Hepatocyte (in vitro differentiated cells): ENCODE results near the gene MRRF.

Experiments used
- CTCF ChIP-seq: fragments of 200-600 bp; sonication (generic); IDR thresholded peaks from 2 replicates; pipeline ENCODE4 v1.5.1; 2016; ENCODE audit warnings: antibody characterized with exemption, mild to moderate bottlenecking; ENCODE audit not compliant: poor library complexity
- EZH2phosphoT487 ChIP-seq: fragments of 200-600 bp; sonication (generic); IDR thresholded peaks from one replicate; pipeline ENCODE4 v1.6.1; 2018; ENCODE audit warnings: antibody characterized with exemption, mild to moderate bottlenecking, low read depth, moderate library complexity; ENCODE audit not compliant: unreplicated experiment, severe bottlenecking

GRCh38 chr9:122286764-122287163 lies 22.1 kb downstream of the MRRF start:
- no peak for TF ChIP-seq EZH2phosphoT487
- no peak for TF ChIP-seq CTCF
